PC-9 (cell line): Measurements from ENCODE around the gene DLG1.

Experiments
- EZH2 ChIP-seq: fragments of 200-600 bp; sonication (generic); IDR thresholded peaks from 2 replicates; pipeline ENCODE4 v1.8.0; 2017; ENCODE audit warnings: antibody characterized with exemption, low read depth
- TF ChIP-seq, protein P1 (sequence below): fragments of 200-600 bp; sonication (generic); conservative IDR thresholded peaks from 2 replicates; pipeline ENCODE4 v1.6.1; 2017; ENCODE audit warnings: mixed run types, antibody characterized with exemption, mild to moderate bottlenecking, moderate library complexity

DNA sequence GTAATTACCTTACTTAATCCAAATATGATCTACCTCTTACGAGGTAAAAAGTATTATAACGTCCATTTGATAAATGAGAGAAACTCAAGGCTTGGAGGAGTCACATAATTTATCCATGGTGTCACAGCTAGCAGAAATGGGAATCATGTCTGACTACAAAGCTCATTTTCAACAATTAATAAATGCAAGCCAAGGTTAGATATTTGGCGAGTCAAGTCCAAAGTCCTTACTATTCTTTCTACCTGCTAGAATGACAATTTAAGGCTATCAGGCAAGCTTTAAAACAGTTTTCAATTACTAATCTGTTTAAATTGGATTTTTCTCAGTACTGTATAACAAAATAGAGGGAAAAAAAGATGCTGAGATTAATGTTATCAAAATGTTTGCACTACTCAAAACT lies 68.6 kb downstream of the DLG1 start:
- TF ChIP-seq, protein P1, sequence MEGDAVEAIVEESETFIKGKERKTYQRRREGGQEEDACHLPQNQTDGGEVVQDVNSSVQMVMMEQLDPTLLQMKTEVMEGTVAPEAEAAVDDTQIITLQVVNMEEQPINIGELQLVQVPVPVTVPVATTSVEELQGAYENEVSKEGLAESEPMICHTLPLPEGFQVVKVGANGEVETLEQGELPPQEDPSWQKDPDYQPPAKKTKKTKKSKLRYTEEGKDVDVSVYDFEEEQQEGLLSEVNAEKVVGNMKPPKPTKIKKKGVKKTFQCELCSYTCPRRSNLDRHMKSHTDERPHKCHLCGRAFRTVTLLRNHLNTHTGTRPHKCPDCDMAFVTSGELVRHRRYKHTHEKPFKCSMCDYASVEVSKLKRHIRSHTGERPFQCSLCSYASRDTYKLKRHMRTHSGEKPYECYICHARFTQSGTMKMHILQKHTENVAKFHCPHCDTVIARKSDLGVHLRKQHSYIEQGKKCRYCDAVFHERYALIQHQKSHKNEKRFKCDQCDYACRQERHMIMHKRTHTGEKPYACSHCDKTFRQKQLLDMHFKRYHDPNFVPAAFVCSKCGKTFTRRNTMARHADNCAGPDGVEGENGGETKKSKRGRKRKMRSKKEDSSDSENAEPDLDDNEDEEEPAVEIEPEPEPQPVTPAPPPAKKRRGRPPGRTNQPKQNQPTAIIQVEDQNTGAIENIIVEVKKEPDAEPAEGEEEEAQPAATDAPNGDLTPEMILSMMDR = no peak
- TF ChIP-seq EZH2 = no peak
